Spleen (tissue), 7 donors: ENCODE results near the gene SLC9A3.

Experiments used
- POLR2A ChIP-seq, 3 donors: fragments of 450-650 bp; IDR thresholded peaks; one replicate each; pipeline ENCODE4 v1.5.1; 2017; ENCODE audit warnings: antibody characterized with exemption in 3 of 3, mild to moderate bottlenecking in 1 of 3
- POLR2AphosphoS5 ChIP-seq, 3 donors: sonication (generic); formaldehyde crosslinking; IDR thresholded peaks; one replicate each; pipeline ENCODE4 v1.5.1; 2017; ENCODE audit warnings: antibody characterized with exemption in 3 of 3
- TF ChIP-seq, protein P1 (sequence below), 11 experiments: fragments of 200-600 bp in 7 of 11; fragments of 450-650 bp in 4 of 11; sonication (generic) in 4 of 11; IDR thresholded peaks in 8 of 11; conservative IDR thresholded peaks in 3 of 11; 1 replicate in 7 of 11; 2 replicates in 4 of 11; pipeline versions ENCODE4 v1.4.0 to v1.8.0; 2016 to 2021; ENCODE audit warnings: antibody characterized with exemption in 11 of 11, inconsistent platforms in 4 of 11, mild to moderate bottlenecking in 1 of 11
- donor health status: DM: no; HTN: no; CAD: no; lungs with moderate emphysema.
- donor health status: DM: no; HTN: no; CAD: no.
- donor health status: DM: no; HTN: no; CAD: no.

DNA sequence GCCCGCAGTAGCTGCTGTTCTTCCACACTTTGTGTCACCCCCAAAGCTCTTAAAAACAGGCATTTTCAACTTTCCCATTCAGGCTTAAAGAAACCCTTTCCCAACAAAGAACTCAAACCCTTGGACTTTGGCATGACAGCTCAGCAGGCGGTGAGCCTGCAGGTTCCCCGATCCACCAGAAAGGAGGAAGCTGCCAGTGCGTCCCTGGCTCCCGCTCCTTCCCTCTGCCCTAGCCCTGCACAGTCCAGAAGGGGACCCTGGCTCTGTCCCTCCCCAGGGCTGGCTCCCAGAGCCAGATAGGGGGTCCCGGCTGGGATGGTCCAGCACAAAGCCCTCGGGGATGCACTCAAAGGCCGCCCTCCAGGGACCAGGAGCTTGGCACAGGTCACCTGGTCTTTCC lies 9.6 kb downstream of the SLC9A3 start:
- TF ChIP-seq, protein P1, sequence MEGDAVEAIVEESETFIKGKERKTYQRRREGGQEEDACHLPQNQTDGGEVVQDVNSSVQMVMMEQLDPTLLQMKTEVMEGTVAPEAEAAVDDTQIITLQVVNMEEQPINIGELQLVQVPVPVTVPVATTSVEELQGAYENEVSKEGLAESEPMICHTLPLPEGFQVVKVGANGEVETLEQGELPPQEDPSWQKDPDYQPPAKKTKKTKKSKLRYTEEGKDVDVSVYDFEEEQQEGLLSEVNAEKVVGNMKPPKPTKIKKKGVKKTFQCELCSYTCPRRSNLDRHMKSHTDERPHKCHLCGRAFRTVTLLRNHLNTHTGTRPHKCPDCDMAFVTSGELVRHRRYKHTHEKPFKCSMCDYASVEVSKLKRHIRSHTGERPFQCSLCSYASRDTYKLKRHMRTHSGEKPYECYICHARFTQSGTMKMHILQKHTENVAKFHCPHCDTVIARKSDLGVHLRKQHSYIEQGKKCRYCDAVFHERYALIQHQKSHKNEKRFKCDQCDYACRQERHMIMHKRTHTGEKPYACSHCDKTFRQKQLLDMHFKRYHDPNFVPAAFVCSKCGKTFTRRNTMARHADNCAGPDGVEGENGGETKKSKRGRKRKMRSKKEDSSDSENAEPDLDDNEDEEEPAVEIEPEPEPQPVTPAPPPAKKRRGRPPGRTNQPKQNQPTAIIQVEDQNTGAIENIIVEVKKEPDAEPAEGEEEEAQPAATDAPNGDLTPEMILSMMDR (IDR thresholded peaks at IDR 0.05 in 8 of 11, conservative IDR thresholded peaks at IDR 0.05 in 3 of 11), result no peak
- no peak for TF ChIP-seq POLR2A (IDR thresholded peaks at IDR 0.05)
- TF ChIP-seq POLR2AphosphoS5 (IDR thresholded peaks at IDR 0.05), result no peak
